SK-N-DZ (cell line): ENCODE data around the gene SAMD11.

Experiments used
- DNase-seq: peaks from one replicate; pipeline ENCODE4 v3.0.0-alpha.2; 2015; ENCODE audit warnings: low spot score

SAMD11 gene

DNA sequence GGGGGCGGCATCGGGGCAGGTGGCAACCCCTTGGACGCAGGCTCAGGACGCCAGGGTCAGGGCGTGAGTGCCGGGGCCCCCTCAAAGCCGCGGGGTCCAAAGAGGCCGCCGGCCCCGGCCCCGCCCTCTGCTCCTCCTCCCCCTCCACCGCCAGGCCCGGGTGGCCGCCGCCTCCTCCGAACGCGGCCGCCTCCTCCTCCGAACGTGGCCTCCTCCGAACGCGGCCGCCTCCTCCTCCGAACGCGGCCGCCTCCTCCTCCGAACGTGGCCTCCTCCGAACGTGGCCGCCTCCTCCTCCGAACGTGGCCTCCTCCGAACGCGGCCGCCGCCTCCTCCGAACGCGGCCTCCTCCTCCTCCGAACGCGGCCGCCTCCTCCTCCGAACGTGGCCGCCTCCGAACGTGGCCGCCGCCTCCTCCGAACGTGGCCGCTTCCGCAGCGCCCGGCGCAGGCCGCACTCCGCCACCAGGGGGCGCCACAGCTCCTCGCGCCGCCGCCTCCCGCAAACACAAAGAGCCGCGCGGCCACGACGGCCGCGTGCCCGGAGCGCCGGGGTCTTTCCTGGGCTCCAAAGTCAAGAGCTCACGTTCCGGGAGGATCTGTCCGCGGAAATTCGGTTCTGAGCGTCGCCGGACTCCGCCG lies 19.3 kb upstream of the SAMD11 start:
- peak; percentile 66 for DNase-seq

- DNase-seq = peak; percentile 28
These were observed 18.5 kb upstream of the SAMD11 start for GRCh38 chr1:905071-905749.

- DNase-seq = peak; percentile 6
These were observed 17.7 kb upstream of the SAMD11 start for GRCh38 chr1:905811-906599.

- peak; percentile 38 for DNase-seq
These were observed 16.9 kb upstream of the SAMD11 start for GRCh38 chr1:906600-907420.

DNA sequence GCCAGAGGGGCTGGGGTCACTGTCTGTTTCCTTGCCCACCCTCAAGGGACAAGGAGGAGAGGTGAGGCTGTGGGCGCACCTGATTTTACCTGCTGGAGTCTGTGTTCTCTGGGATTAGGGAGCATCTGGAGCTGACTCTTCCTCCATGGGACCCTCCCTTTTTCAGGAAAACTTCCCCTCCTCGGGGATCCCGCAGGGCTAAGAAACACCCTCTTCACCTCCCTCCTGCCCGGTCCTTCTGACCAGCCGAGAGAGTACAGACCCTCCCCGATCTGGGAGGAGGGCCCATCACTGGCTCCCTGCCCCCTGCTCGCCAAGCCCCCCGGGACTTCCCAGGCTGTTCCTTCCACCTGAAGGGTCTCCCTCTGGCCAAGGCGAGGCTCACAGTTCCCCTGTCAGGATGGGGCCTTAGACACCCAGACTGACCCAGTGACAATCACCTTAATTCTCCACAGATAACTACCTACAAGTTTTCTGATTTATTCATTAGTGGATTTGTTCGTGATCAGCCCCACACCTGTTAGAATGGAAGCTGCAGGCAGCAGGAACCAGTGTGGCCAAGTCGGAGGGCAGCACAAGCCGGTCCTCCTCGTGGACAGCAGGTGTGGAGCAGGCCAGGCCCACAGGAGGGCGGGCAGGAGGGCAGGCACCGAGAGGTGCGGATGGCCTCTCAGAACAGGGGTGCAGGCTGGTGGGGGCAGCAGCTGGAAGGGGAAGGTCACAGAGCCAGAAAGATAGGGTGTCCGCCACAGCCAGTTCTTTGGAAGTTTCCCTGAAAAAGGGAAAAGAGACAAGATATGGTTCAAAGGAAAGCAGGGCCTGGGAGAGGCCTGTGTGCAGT lies 15.9 kb upstream of the SAMD11 start:
- peak; percentile 3 for DNase-seq

GRCh38 chr1:908661-909060 lies 15.1 kb upstream of the SAMD11 start:
- no peak for DNase-seq

- DNase-seq = peak; percentile 16
These were observed 13.8 kb upstream of the SAMD11 start for GRCh38 chr1:909861-910310.

DNA sequence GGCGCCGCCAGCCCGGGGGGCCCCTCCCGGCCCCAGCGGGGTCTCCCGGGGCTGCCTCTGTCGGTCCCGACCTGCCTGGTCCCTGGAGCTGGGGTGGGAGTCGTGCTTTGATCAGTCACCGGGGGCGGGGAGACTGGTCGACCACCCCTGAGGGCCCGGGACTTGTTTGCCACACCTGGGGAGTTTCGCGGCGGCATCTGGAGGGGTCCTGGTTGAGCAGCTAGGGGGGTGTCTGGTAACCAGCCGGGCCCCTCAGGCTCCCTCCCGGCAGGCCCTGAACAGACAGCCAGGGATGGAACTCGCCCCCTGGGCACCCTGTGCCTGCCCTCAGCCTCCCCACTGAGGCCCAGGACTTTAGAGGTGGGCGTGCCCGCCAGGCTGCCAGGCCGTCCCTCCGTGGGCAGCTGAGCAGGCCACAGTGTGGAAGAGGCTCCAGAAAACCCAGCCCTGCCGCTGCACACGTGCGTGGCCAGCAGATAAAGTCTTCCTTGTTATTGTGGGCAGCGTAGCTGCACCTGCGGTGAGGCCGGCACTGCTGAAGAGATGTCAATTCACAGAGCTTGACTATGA lies 13.3 kb upstream of the SAMD11 start:
- DNase-seq = peak; percentile 27

- DNase-seq = peak; percentile 69
These were observed 12.6 kb upstream of the SAMD11 start for GRCh38 chr1:910881-911721.

DNA sequence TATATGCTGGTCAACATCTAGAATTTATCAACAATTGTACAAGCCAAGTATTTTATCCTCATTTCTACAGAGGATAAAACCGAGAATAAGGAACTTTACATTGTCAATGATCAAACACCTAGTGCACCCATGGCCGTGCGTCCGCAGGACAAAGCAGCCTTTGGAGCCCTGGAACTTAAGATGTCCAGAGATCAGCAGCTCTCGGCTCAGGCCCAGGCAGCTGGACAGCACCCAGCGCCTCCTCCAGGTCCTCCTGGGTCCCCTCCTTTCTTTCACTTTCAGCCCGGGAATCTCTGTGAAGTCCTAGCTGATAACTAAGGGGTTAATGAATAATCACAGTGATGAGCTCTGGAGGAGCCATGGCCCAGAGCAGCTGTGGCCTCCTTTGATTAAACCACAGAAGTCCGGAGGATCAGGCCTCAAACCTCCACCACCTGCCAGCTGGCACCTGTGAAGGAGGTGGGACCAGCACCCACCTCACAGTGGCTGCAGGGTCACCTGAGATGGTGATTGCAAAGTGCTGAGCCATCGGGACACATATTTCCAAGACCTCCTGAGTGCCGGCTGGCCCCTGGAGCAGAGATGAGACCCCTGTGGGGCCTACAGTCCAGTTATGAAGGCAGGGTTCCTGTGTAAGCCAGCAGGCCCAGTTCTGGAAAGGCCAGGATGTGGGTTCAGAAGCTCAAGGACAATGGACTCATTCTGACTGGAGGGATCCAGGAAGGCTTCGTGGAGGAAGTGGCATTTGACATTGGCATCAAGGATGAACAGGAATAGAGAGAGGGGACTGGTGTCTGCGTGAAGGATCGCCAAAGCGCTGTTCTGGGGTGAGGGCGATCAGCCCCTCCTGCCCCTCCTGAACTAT lies 11.6 kb upstream of the SAMD11 start:
- peak; percentile 27 for DNase-seq

DNA sequence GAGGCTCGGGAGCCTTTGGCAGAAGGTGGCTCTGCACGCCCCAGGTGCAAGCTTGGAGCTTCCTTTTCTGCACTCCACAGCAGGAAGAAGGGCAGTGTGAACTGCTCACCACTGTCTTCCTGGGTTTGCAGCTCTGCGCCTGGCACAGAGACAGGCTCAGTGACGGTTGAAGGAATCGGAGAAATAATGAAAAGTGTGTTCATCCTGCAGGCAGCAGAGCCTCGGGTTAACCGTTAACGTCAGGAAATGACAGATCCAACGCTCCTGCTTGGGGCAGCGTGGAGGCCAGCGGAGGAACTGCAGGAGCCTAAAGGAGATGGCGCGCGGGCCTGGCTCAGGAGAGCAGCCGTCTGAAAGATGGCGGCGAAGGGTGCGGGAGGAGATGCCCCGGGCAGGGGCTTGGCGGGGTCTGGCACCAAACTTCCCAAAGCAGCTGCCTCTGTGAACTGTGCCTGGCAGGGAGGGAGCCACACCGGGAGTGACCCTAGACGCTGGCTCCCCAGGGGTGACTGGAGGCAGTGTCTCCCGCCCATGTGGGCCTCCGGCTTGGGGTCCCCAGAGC lies 10.9 kb upstream of the SAMD11 start:
- DNase-seq = peak; percentile 65

GRCh38 chr1:913491-914130 lies 10.1 kb upstream of the SAMD11 start:
- peak; percentile 9 for DNase-seq

DNA sequence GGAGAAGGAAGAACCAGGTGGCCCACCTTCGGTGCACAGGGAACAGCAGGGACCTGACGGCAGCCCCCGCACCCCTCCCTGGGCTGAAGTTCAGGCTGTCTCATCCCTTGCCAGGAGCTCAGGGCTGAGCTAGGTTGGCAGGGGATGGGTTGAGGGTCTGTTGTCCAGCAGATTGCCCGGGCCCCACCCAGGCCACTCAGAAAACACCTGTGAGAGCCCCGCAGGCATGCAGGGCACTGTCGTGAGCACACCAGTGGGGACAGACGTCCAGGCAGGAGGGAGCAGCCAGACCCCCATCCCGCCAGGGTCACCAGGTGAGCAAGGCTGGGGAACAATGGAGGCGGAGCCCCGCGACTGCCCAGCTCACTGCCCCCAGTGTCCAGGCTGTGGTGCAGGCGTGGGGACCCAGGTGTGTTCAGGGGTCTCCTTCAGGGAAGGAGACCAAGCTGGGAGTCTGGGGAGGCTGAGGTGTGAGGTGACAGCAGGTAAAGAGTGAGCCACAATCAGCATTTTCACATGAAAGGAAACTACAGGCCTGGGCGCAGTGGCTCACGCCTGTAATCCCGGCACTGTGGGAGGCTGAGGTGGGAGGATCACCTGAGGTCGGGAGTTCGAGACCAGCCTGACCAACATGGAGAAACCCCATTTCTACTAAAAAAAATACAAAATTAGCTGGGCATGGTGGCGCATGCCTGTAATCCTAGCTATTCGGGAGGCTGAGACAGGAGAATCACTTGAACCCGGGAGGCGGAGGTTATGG lies 9.4 kb upstream of the SAMD11 start:
- DNase-seq = peak; percentile 2

DNA sequence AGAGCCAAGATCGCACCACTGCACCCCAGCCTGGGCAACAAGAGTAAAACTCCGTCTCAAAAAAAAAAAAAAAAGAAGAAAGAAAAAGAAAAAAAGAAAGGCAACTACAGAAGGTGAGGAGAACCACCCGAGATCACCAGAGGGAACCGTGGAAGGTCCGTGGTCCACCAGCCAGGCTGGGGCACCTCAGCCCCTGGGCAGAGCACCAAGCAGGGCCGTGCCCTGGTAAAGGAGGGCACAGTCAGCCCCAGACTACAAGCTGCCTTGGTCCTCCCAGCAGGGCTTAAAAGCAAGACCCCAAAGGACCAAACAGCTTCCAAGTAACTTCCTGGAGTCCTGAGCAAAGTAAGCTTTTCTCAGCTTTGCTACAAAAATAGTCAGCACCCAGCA lies 8.8 kb upstream of the SAMD11 start:
- DNase-seq = no peak

GRCh38 chr1:915295-916172 lies 8.2 kb upstream of the SAMD11 start:
- DNase-seq = peak; percentile 1
